Stimulated activated CD8-positive, alpha-beta memory T cell treated with anti-CD3 and anti-CD28 coated beads, Interleukin-4, amount 100 ng/mL, for 1 hour (primary cell): ENCODE measurements around the gene DLG2.

Source experiments
- DNase-seq, 2 donors: peaks; one replicate each; pipeline ENCODE4 v3.0.0-alpha.2; 2020; ENCODE audit warnings: low read depth in 2 of 2, low spot score in 1 of 2

DLG2 gene

GRCh38 chr11:83979593-83979992 is 1647.6 kb downstream of the DLG2 start:
- DNase-seq, result no peak

DNA sequence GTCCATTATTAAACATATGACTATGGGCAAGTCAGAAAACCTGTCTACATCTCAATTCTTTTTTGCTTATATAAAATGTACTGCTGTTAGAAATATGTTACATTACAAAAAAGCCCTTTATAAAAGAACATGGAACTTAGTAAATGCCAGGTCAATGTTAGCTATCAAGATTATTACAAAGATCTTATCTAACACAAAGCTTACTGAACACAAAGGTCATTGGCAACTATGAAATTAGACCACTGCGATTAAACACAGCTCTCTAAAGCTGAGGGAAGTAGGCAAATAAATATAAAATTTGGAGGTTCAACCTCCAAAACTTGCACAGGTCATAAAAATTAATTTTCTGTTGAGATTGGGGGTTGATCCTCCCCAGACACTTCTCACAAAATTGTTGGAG is 1648.2 kb downstream of the DLG2 start:
- DNase-seq, result no peak

- DNase-seq, result no peak
Observed at GRCh38 chr11:83976086-83976485, 1651.1 kb downstream of the DLG2 start.

GRCh38 chr11:83972536-83972935 is 1654.6 kb downstream of the DLG2 start:
- DNase-seq, result no peak

- no peak for DNase-seq
Observed at GRCh38 chr11:83971063-83971462, 1656.1 kb downstream of the DLG2 start.

DNA sequence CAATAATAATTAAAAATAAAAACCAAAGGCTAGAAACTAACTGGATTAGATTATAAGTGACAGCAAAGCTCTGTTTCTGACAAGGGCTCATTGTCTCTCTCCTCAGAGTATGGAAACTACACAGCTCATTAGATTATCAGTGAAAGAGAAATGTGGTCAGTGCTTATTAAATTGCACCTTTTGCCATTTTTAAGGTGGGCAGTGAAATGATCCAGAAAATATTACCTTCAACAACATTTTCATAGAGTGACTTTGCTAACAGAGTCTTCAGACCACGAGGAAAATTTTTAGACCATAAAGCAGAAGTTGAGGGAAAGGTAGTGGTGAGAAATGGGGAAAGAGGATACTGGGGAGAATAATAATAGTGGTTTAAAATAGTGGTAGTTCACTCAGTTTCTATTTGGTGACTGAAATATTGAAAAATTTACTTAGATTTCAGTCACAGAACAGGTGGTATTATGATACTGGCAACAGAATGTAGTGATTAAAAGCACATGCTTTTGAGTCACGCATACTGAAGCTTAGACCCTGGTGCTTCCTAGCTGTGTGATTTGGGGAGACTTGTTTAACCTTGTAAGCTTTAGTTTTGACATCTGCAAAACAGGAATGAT is 1657.0 kb downstream of the DLG2 start:
- DNase-seq, result no peak

DNA sequence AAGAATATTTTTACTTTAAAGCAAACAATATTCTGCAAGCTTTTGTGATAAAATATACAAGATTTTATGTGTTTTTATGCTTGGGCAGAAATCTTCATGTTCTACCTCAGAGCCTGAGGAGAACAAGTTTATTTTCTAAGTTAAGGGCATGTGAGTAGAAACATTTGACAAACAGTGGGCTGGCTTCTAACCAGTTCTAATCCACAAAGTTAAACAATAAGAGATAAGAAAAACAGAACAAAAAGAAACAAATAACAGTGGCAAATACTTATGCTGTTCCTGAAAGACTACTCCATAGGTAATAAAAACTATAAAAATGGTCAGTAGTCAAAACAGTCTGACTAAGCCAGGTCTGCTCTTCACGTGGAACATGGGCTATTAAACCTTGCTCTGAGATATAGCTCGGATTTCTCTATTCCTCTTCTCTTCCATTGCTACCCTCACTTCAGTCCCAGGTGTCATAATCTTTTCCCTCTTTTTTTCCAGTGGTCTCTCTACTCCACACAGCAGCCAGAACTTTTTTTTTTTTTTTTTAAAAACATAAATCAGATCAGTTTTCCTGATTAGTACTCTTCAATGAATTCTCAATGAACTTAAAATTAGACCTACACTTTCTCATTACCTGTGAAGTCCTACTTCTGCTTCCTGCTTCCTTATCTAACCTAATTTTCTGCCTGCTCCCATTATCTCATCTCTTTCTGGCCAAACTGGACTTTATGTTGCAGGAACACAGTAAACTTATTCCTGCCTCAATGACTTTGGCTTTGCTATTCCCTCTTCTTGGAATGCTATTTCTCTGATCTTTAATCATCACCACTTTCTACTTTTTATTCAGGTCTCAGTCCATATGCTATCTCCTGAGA is 1669.9 kb downstream of the DLG2 start:
- no peak for DNase-seq

- no peak for DNase-seq
Observed at GRCh38 chr11:83956119-83956697, 1670.9 kb downstream of the DLG2 start.

GRCh38 chr11:83954780-83955179 is 1672.4 kb downstream of the DLG2 start:
- no peak for DNase-seq

DNA sequence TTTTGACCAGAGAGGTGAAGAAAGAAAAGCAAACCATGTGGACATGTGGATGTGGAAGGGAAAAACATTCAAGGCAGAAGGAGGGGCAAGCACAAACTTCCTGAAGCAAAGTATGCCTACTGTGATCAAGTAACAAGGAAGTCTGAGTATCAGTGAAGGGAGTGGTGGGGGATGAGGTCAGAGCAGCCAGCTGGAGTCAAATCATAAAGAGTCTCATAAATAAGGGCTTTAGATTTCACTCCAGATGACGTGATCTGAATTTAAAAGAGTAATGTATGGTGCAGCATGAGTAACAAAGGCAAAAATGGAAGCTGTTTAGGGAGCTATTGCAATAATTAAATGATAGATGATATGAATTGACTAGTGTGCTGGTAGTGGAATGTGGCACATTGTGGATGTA is 1675.6 kb downstream of the DLG2 start:
- DNase-seq, result no peak

DNA sequence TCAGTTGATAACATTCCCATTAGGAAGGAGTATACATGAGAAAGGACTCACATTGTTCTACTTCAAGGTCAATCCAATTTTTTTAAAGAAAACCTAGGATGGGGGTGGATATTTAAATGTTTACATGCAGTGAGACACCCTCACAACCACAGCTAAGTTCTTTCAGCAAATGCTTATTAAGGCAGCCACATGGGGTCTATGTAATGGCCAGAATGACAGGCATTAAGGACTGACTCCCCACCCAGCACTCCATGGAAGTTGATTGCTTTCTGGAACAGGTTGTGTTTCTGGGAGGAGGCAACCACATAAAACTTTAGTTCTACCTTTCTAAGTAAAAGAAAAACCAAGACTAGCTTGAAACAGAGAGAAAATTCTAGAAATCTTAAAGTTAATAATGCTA is 1678.9 kb downstream of the DLG2 start:
- DNase-seq, result no peak

- no peak for DNase-seq
Observed at GRCh38 chr11:83945976-83946375, 1681.2 kb downstream of the DLG2 start.

DNA sequence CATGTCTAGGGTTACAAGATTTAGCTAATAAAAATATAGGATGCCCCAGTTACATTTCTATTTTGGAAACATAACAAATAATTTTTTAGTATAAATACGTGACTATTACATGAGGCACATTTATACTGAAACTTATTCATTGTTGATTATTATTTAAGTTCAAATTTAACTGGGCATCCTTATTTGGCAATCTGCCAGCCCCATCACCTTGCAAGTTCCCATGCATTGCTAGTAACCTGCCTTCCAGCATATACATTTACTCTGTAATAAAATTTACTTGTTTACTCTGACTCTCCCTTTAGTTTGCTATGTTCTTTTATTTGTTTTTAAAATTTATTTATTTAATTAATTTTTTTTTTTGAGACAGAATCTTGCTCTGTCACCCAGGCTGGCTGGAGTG is 1686.1 kb downstream of the DLG2 start:
- DNase-seq, result no peak

- DNase-seq, result no peak
Observed at GRCh38 chr11:83938148-83938547, 1689.0 kb downstream of the DLG2 start.

DNA sequence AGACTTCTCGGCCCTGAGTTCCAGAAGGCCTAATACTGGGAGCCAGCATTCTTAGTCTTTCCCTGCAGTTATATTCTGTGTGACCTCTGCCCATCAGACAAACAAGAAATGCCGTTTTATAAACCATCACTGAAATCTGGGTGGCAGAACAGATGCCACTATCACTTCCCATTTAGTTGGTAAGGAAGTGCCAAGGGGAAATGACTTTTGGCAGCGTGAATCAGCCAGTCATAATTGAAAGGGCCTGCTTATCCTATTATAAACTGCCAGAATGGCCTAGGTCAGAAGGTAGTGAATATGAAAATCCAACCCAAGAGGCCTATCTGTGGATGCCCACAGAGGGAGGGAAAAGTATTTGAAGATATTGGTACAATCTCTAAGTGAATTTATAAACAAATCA is 1694.1 kb downstream of the DLG2 start:
- DNase-seq, result no peak

DNA sequence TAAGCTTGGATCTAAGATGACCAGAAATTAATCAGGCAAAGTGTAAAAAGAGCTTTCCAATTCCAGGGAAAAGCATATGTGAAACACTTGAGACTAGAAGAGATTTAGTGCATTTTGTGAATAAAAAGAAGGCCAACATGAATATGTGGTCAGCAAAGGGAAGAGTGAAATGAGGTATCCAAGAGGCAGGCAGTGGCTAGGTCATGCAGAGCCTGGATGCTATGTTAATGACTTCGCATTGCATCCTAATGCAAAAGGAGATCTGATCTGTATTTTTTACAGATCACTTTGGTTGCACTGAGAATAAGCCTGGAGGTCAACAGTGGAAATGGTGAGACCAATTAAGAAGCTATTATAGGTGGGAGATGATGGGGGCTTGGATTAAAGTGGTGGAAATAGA is 1699.7 kb downstream of the DLG2 start:
- DNase-seq, result no peak

DNA sequence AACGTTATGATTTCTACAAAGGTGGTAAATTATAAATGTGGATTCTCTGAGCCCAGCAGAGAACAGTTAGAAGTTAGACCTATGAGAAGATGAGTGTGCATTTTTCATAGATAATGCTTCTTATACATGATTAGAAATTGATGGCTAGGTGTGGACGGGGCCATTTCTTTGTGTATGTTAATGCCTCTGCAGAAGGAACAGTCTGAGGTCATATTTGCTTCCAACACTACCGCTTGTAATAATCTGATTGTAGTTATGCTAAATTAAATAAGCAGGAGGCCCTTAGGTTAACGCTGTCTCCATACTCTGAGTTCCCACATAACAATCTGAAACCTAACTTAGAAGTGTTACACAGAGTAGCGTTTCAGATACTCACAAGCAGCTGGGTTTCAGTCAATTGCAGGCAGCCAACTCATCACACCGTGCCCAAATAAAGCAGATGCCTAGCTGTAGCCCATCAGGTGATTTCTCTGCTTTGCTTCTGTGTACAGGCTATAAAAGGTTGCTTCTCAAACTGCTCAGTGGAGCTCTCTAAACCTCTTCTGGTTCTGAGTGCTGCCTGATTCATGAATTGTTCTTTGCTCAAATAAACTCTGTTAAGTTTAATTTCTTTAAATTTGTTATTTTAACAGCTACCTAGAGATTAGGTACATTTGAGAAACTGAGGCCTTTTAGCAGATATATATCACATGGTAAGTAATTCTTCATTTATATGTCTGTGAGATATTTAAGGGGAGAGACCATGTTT is 1702.2 kb downstream of the DLG2 start:
- no peak for DNase-seq

GRCh38 chr11:83923961-83924360 is 1703.2 kb downstream of the DLG2 start:
- DNase-seq, result no peak

- DNase-seq, result no peak
Observed at GRCh38 chr11:83922953-83923352, 1704.2 kb downstream of the DLG2 start.

GRCh38 chr11:83922318-83922717 is 1704.8 kb downstream of the DLG2 start:
- no peak for DNase-seq

DNA sequence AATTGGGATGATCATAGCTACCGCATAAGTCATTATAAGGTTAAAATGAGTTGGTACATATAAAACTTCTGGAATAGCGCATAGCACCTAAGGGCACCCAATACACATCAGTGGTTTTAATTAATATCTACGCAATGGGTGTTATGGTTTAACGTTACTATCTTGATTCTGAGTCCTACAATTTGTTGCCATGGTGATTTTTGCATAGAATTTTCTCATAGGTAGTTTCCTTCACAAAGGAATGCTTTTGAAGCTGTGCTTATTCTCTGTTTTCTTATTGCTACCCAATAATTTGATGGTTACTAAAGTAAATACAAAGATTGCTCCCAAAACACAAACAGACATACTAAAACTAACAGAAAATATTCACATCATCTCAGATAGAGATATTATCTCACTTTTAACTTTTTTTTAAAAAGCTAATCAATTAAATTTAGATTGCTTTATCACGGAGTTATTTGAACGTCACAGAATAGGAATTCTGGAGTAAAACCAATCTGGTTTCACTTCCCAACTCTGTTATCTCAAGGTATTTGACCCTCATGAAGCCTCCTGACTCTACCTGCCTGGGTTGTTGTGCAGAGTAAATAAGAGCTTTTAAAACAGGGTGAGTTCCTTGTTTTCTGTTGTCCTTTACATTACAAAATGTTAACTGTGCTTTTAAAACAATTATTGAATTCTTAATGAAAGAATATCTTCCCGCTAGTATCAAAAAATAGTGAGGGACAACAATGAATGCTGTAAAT is 1705.5 kb downstream of the DLG2 start:
- no peak for DNase-seq
